ENCODE measurements around the gene ID2. TPM values are rescaled to one million over a fixed set of nuclear protein-coding genes. Genes with fewer than 3 reads are reported as not detected.

Gene ID2
- total and polyA plus RNA-seq, 10 of the 15 experiments (the other 5 are each of a cell fraction or from before 2014, with no cell fraction given) = 39.0 to 613 (median 73.6) TPM

DNA sequence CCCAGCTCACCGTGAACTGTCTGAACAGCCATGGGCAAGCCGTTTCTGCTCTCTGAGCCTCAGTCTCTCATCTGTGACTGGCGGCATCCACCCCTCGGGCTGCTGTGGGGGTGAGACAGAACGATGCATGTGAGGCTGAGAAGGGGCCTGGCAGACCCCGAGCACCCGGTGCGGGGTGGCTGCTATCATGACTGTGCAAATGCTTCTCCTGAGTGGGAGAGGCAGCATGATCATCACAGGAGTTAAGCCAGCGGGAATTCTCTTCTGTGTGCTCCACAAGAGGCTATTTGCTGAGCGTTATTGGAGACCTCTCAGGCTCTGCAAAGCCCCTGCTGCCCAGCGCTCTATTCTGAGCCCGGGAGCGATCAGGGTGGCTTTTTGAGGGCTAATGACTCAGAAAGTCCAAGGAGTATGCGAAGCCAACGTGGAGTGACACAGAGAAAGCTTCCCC, 45.8 kb upstream of the ID2 start:
- no peaks in the 10 kb centered on the region; a peak in 1 of 4 replicates for H3K27me3 ChIP-seq (replicated peaks in 1 of 2; ENCODE audit: control insufficient read depth in 2 of 2, insufficient read depth in 2 of 2, low read length in 1 of 2)
- H3K9ac ChIP-seq (ENCODE audit: control insufficient read depth, insufficient read depth, low read length) = no peak overlapping the region
- intact Hi-C loops (cut with micrococcal nuclease; ENCODE audit: unreplicated experiment) = no loop called here
- SMC1A ChIA-PET (ENCODE audit: uncharacterized antibody, unreplicated experiment) = interaction anchor here (2.2 to 4.1 kb wide), 2 partner anchors 14 to 45 kb away, joined by 5 to 16 read pairs; partner anchors contain the start of gene ID2
- no peak overlapping the region for H3K4me2 ChIP-seq (ENCODE audit: control insufficient read depth, insufficient read depth)
- H3K9me3 ChIP-seq (replicated peaks; ENCODE audit: control insufficient read depth, insufficient read depth, low read length) = no peaks in the 10 kb centered on the region
- no peak overlapping the region for H3K4me3 ChIP-seq
- WGBS (ENCODE audit: insufficient coverage, insufficient replicate concordance, low lambda C conversion rate, missing lambda C conversion rate) = 39% methylated on average over 15 of the region's 15 CpGs
- BruUV-seq (replicated peaks) = no TSS peak
- CTCF ChIA-PET = no interaction called here
- H3K27ac ChIP-seq (ENCODE audit: control insufficient read depth, insufficient read depth) = no peak overlapping the region
- FAIRE-seq = no peak
- in situ Hi-C loops (cut with MboI) = no loop called here
- H3K79me2 ChIP-seq (ENCODE audit: control insufficient read depth, insufficient read depth, low read length) = no peaks in the 10 kb centered on the region
- no peak for ATAC-seq
- H3K4me1 ChIP-seq (ENCODE audit: control insufficient read depth, insufficient read depth, low read length) = no peaks in the 10 kb centered on the region
- TF ChIP-seq JUNB (IDR thresholded peaks at IDR 0.05) (no peak), BCL3 (IDR thresholded peaks at IDR 0.05; ENCODE audit: borderline replicate concordance, insufficient read depth, low read depth, low read length, poor library complexity, severe bottlenecking) (no peak), EED (IDR thresholded peaks at IDR 0.05; ENCODE audit: low read depth) (no peak), KAT2A (conservative IDR thresholded peaks at IDR 0.05; ENCODE audit: control insufficient read depth, low read depth, low read length) (no peak), ZNF384 (IDR thresholded peaks at IDR 0.05; ENCODE audit: borderline replicate concordance, low read depth, low read length) (no peak), SRF (IDR thresholded peaks at IDR 0.05; ENCODE audit: low read depth in 2 of 2, low read length in 2 of 2) (no peak)
- TF ChIP-seq, protein P1, sequence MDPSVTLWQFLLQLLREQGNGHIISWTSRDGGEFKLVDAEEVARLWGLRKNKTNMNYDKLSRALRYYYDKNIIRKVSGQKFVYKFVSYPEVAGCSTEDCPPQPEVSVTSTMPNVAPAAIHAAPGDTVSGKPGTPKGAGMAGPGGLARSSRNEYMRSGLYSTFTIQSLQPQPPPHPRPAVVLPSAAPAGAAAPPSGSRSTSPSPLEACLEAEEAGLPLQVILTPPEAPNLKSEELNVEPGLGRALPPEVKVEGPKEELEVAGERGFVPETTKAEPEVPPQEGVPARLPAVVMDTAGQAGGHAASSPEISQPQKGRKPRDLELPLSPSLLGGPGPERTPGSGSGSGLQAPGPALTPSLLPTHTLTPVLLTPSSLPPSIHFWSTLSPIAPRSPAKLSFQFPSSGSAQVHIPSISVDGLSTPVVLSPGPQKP (IDR thresholded peaks at IDR 0.05; ENCODE audit: low read depth, low read length) = no peak
- TF ChIP-seq, protein P2, sequence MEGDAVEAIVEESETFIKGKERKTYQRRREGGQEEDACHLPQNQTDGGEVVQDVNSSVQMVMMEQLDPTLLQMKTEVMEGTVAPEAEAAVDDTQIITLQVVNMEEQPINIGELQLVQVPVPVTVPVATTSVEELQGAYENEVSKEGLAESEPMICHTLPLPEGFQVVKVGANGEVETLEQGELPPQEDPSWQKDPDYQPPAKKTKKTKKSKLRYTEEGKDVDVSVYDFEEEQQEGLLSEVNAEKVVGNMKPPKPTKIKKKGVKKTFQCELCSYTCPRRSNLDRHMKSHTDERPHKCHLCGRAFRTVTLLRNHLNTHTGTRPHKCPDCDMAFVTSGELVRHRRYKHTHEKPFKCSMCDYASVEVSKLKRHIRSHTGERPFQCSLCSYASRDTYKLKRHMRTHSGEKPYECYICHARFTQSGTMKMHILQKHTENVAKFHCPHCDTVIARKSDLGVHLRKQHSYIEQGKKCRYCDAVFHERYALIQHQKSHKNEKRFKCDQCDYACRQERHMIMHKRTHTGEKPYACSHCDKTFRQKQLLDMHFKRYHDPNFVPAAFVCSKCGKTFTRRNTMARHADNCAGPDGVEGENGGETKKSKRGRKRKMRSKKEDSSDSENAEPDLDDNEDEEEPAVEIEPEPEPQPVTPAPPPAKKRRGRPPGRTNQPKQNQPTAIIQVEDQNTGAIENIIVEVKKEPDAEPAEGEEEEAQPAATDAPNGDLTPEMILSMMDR (IDR thresholded peaks at IDR 0.05 in 2 of 3, conservative IDR thresholded peaks at IDR 0.05 in 1 of 3; ENCODE audit: control insufficient read depth in 2 of 3, extremely low read depth in 1 of 3, insufficient read depth in 1 of 3, low read depth in 3 of 3, low read length in 3 of 3) = no peak
- DNase-seq (ENCODE audit: low read depth, low spot score) = no peak
- no peak overlapping the region for H2AFZ ChIP-seq (ENCODE audit: control insufficient read depth, low read depth, low read length)
- no peaks in the 10 kb centered on the region for H3K36me3 ChIP-seq (ENCODE audit: control insufficient read depth in 2 of 2, insufficient read depth in 2 of 2, low read length in 1 of 2)
- no peaks in the 10 kb centered on the region for H4K20me1 ChIP-seq (ENCODE audit: control insufficient read depth, insufficient read depth)
- POLR2A ChIA-PET = no interaction called here
- RAD21 ChIA-PET (ENCODE audit: unreplicated experiment) = interaction anchor here (0.6 kb wide), 1 partner anchor 28 kb away, joined by 3 read pairs; no protein-coding TSS in a partner anchor

Measured in GM12878 (cell line).